Right atrium auricular region (tissue), 2 donors: ENCODE results near the gene PRICKLE4. TPM values are rescaled to one million over a fixed set of nuclear protein-coding genes. Genes with fewer than 3 reads are reported as not detected.

Experiments
- DNase-seq: peaks from one replicate; pipeline ENCODE4 v3.0.0-alpha.2; 2019; ENCODE audit warnings: low spot score
- H3K27ac ChIP-seq, 2 donors: fragments of 200-600 bp; sonication (generic); 1 replicate in 1 of 2; 2 replicates in 1 of 2; pipeline ENCODE4 v1.5.1; 2016 to 2019
- H3K27me3 ChIP-seq, 2 donors: fragments of 200-600 bp; sonication (generic); one replicate each; pipeline versions ENCODE4 v1.5.1 to v1.6.0; 2017 to 2019
- H3K36me3 ChIP-seq: fragments of 200-600 bp; sonication (generic); one replicate; pipeline ENCODE4 v1.5.1; 2016
- H3K4me1 ChIP-seq, 2 donors: fragments of 200-600 bp; sonication (generic); one replicate each; pipeline versions ENCODE4 v1.5.1 to v1.6.0; 2017 to 2019
- H3K4me3 ChIP-seq, 2 donors: fragments of 200-600 bp; sonication (generic); 1 replicate in 1 of 2; 2 replicates in 1 of 2; pipeline ENCODE4 v1.5.1; 2017 to 2019; ENCODE audit warnings: mild to moderate bottlenecking in 1 of 2, moderate library complexity in 1 of 2
- H3K9me3 ChIP-seq, 2 donors: fragments of 200-600 bp; sonication (generic); one replicate each; pipeline ENCODE4 v1.5.1; 2019
- total RNA-seq, 2 donors: library from RNA; depleted of rRNA; stranded (reverse); fragments of >200 nt; gene quantifications; one replicate each; pipeline ENCODE4 v1.1.0, GENCODE V29; 2016
- TF ChIP-seq, protein P1 (sequence below), 2 donors: fragments of 200-600 bp; sonication (generic); IDR thresholded peaks; one replicate each; pipeline ENCODE4 v1.5.1; 2019; ENCODE audit warnings: antibody characterized with exemption in 2 of 2

Gene PRICKLE4
- total RNA-seq, 2 donors from 2014 or later: 4.3 to 5.6 TPM

DNA sequence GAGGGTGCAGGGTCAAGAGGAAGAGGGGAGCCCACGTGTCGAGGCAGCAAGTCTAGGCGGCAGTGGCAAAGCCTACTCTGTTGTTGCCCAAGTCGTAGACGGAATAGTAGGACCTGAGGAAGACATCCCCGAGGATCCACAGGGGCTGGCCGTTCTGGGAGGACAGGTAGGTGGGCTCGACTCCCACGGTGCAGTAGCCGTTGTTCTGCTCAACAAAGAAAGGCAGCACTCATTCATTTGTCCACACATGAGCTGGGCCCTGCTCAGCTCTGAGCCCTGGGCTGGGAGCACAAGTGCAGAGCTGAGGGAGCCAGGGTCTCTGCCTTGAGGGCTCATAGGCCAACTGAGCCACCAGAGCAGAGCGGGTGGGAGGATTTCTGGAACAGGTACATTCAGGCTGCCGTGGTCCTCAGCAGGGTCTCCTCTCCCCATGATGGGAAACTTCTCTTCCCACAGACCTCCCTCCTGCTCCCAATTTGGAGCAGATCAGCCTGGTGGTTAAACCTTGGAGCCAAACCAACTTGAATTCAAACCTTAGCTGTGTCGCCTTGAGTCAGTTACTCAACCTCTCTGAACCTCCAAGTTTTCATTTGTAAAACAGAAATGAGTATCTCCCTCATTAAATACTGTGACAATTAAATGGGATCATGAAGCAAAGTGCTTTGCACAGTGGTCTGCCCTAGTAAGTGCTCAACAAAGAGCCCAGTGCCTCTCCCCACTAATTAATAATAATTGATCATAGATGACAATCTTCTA lies 43.6 kb upstream of the PRICKLE4 start:
- H3K9me3 ChIP-seq: no peaks in the 10 kb centered on the region
- DNase-seq: no peak
- H3K27me3 ChIP-seq: no peaks in the 10 kb centered on the region
- H3K4me3 ChIP-seq: no peak overlapping the region
- no peak overlapping the region for H3K27ac ChIP-seq
- H3K36me3 ChIP-seq: no peaks in the 10 kb centered on the region
- TF ChIP-seq, protein P1, sequence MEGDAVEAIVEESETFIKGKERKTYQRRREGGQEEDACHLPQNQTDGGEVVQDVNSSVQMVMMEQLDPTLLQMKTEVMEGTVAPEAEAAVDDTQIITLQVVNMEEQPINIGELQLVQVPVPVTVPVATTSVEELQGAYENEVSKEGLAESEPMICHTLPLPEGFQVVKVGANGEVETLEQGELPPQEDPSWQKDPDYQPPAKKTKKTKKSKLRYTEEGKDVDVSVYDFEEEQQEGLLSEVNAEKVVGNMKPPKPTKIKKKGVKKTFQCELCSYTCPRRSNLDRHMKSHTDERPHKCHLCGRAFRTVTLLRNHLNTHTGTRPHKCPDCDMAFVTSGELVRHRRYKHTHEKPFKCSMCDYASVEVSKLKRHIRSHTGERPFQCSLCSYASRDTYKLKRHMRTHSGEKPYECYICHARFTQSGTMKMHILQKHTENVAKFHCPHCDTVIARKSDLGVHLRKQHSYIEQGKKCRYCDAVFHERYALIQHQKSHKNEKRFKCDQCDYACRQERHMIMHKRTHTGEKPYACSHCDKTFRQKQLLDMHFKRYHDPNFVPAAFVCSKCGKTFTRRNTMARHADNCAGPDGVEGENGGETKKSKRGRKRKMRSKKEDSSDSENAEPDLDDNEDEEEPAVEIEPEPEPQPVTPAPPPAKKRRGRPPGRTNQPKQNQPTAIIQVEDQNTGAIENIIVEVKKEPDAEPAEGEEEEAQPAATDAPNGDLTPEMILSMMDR (IDR thresholded peaks at IDR 0.05): no peak
- peaks cover 0 to 25% of the 10 kb centered on the region in 2 donors for H3K4me1 ChIP-seq

DNA sequence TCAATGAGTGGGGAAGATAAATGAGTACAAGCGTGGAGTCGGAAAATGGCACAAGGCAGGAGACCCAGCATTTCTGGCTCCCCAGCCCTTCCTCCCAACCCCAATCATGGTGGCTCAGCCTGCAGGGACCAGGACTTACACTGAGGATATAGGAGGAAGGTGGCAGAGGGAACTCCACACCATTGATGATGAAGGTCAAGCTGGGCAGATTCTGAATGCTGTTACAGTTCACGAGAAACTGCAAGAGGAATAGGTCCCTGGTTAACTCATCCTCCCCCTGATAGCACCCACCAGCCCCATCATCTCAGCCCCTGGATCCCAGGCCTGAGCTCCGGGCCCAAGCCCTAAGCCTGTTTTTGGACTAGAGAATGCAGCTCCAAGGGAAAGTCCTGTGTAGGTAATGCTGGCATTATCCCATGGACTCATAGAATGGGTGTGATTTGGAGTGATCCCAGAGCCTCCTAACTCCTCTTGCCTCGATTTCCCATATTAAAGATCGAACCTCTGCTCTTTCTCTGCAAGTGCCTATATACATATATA lies 42.9 kb upstream of the PRICKLE4 start:
- no peaks in the 10 kb centered on the region for H3K36me3 ChIP-seq
- H3K27ac ChIP-seq: no peak overlapping the region
- H3K27me3 ChIP-seq: no peaks in the 10 kb centered on the region
- no peak overlapping the region for H3K4me3 ChIP-seq
- TF ChIP-seq, protein P1 (IDR thresholded peaks at IDR 0.05): no peak
- no peak for DNase-seq
- peaks cover 0 to 19% of the 10 kb centered on the region in 2 donors for H3K4me1 ChIP-seq
- no peaks in the 10 kb centered on the region for H3K9me3 ChIP-seq

DNA sequence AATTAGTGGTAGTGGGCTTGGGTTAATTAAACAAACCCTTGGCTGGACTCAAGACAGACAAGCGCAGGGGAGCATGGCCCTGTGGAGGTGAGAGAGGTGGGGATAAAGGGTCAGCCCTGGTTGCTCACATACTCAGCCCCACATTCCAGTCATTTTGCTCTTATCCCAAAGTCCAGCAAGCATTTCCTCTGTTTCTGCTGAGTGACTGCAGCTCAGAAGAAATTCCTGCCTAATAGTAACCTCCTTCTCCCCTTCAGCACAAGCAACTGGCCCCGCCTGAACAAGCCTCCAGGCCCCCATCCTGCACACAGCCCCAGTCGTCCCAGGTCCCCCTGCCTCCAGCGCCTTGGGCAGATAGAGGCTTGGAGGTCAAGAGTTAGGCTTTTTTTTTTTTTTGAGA lies 41.5 kb upstream of the PRICKLE4 start:
- Histone ChIP-seq H3K36me3 (no peaks in the 10 kb centered on the region), H3K9me3 (no peaks in the 10 kb centered on the region), H3K27ac (no peak overlapping the region), H3K4me1 (peaks cover 0 to 6% of the 10 kb centered on the region in 2 donors), H3K4me3 (no peak overlapping the region), H3K27me3 (no peaks in the 10 kb centered on the region)
- TF ChIP-seq, protein P1 (IDR thresholded peaks at IDR 0.05): no peak
- DNase-seq: no peak

DNA sequence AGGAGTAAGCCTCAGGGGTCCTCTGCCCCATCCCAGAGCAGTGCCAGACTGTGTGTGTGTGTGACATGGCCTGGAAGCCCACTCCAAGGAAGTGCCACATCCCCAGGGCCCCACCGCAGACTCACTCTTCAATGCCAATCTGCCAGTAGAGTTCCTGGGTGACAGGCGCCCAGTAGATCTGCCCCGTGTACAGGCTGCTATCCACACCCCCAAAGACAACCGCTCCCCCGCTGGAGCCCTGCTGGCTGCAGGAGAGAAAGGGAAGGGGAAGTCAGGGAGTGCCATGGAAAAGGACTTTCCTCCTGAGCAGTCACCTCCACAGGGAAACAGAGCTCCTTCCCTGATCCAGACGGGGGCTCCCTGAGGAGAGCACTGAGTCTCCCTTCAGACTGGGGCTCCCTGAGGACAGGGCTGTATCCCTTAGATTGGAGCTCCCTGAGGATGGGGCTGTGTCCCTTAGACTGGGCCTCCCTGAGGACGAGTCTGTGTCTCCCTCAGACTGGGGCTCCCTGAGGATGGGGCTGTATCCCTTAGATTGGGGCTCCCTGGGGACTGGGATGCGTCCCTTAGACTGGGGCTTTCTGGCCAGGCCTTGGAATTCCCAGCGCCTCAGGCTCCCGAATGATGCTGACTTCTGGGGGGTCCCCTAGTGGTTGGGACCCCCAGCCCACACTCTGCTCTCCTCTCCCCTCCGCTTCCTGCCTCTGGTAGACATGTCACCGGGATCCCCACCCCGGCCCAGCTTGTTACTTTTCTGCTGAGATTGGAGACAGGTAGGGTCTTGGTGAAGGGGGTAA lies 40.0 kb upstream of the PRICKLE4 start:
- Histone ChIP-seq H3K27ac (no peak overlapping the region), H3K9me3 (no peaks in the 10 kb centered on the region), H3K4me1 (peaks cover 0 to 6% of the 10 kb centered on the region in 2 donors), H3K27me3 (no peaks in the 10 kb centered on the region), H3K36me3 (no peaks in the 10 kb centered on the region), H3K4me3 (no peak overlapping the region)
- no peak for DNase-seq
- TF ChIP-seq, protein P1 (IDR thresholded peaks at IDR 0.05): no peak

DNA sequence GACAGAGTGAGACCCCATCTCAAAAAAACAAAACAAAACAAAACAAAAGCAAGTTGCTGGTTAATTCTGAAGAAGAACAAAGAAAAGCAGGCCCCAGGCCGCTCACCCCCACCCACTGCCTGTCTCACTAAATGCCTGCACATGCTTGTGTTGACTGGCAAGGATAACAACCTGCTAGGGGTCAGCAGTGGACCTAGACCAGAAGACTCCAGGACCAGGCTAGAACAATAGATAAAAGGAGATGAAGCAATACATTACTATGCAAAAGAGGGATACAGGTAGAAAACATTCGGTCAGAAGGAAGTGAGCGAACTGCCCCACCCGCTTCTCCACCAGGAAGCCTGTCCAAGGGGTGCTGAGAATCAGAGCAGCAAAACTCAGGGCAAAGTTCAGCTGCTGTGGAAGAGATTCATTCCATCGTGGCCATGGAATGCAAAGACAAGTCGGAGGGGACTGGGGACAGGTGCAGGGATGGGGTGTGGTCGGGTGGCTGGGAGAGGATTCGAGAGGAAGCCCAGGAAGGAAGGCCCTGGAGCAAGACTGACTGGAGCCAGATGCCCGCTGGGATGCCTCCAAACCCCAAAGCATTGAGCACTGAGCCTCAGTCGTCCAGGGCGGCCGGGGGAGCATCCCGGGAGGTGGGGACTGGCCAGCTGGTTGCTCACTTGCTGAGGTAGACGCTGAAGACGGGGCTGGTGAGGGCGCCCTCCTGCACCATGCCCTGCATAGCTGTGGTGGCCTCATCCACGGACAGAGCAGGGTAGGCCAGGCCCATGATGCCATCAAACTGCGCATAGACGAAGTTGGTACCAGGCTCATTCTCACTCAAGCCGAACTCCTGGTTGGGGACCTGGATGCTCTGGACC lies 38.7 kb upstream of the PRICKLE4 start:
- Histone ChIP-seq H3K9me3 (no peaks in the 10 kb centered on the region), H3K27me3 (no peaks in the 10 kb centered on the region), H3K27ac (no peak overlapping the region), H3K4me3 (no peak overlapping the region), H3K4me1 (no peaks in the 10 kb centered on the region), H3K36me3 (no peaks in the 10 kb centered on the region)
- TF ChIP-seq, protein P1 (IDR thresholded peaks at IDR 0.05): no peak
- DNase-seq: no peak
